ENCODE data around the gene ORC3.
A peak's percentile ranks its signal among the peaks of the same experiment; 100 is the strongest.

The ORC3 gene

DNA sequence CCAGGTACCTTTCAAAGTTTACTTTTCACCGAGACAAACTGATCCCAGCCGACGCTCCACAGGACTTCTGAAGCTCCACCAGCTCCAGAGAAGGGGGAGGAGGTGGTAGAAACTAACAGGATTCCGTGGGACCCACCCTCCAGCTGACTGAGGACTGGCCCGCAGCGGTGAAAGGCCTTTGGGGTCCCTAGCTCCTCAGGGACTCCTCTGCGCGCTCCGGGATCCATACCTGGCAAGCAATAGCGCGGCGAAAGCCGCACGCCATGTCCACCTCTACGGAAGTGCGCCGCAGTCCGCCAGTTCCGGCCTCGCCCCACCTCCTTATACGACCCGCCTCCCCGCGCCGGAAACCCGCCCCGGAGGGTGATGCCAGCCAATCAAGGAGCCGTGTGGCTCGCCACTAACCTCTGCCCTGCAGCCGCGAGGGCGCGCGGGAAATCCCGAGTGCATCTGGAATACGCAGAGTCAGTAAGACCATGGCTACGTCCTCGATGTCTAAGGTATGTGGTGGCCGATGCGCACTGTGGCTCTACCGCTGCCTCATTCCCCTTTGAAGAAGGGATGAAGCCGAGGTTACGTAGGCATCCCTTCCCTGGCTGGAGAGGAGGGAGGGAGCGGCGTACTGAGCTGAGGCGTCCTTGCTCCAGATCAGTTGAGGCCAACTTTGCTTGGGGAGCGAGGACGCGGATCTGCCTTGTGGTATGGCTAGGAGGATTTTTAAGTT is at the start of gene ORC3, which contains the start of gene RARS2 (continued):
- TF ChIP-seq, protein P1, sequence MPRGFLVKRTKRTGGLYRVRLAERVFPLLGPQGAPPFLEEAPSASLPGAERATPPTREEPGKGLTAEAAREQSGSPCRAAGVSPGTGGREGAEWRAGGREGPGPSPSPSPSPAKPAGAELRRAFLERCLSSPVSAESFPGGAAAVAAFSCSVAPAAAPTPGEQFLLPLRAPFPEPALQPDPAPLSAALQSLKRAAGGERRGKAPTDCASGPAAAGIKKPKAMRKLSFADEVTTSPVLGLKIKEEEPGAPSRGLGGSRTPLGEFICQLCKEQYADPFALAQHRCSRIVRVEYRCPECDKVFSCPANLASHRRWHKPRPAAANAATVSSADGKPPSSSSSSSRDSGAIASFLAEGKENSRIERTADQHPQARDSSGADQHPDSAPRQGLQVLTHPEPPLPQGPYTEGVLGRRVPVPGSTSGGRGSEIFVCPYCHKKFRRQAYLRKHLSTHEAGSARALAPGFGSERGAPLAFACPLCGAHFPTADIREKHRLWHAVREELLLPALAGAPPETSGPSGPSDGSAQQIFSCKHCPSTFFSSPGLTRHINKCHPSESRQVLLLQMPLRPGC (tag by site-specific recombination; IDR thresholded peaks at IDR 0.05), result peak; percentile 24; the same call in 1 of the 2 replicates
- TF ChIP-seq, protein P2, sequence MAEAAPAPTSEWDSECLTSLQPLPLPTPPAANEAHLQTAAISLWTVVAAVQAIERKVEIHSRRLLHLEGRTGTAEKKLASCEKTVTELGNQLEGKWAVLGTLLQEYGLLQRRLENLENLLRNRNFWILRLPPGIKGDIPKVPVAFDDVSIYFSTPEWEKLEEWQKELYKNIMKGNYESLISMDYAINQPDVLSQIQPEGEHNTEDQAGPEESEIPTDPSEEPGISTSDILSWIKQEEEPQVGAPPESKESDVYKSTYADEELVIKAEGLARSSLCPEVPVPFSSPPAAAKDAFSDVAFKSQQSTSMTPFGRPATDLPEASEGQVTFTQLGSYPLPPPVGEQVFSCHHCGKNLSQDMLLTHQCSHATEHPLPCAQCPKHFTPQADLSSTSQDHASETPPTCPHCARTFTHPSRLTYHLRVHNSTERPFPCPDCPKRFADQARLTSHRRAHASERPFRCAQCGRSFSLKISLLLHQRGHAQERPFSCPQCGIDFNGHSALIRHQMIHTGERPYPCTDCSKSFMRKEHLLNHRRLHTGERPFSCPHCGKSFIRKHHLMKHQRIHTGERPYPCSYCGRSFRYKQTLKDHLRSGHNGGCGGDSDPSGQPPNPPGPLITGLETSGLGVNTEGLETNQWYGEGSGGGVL (tag by site-specific recombination; IDR thresholded peaks at IDR 0.05), result no peak
- TF ChIP-seq, protein P3, sequence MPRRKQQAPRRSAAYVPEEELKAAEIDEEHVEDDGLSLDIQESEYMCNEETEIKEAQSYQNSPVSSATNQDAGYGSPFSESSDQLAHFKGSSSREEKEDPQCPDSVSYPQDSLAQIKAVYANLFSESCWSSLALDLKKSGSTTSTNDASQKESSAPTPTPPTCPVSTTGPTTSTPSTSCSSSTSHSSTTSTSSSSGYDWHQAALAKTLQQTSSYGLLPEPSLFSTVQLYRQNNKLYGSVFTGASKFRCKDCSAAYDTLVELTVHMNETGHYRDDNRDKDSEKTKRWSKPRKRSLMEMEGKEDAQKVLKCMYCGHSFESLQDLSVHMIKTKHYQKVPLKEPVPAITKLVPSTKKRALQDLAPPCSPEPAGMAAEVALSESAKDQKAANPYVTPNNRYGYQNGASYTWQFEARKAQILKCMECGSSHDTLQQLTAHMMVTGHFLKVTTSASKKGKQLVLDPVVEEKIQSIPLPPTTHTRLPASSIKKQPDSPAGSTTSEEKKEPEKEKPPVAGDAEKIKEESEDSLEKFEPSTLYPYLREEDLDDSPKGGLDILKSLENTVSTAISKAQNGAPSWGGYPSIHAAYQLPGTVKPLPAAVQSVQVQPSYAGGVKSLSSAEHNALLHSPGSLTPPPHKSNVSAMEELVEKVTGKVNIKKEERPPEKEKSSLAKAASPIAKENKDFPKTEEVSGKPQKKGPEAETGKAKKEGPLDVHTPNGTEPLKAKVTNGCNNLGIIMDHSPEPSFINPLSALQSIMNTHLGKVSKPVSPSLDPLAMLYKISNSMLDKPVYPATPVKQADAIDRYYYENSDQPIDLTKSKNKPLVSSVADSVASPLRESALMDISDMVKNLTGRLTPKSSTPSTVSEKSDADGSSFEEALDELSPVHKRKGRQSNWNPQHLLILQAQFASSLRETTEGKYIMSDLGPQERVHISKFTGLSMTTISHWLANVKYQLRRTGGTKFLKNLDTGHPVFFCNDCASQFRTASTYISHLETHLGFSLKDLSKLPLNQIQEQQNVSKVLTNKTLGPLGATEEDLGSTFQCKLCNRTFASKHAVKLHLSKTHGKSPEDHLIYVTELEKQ (tag by site-specific recombination; IDR thresholded peaks at IDR 0.05; ENCODE audit: borderline replicate concordance), result no peak
- no peak for TF ChIP-seq ZNF19 (tag by site-specific recombination; IDR thresholded peaks at IDR 0.05; ENCODE audit: low read depth)
- TF ChIP-seq, protein P4, sequence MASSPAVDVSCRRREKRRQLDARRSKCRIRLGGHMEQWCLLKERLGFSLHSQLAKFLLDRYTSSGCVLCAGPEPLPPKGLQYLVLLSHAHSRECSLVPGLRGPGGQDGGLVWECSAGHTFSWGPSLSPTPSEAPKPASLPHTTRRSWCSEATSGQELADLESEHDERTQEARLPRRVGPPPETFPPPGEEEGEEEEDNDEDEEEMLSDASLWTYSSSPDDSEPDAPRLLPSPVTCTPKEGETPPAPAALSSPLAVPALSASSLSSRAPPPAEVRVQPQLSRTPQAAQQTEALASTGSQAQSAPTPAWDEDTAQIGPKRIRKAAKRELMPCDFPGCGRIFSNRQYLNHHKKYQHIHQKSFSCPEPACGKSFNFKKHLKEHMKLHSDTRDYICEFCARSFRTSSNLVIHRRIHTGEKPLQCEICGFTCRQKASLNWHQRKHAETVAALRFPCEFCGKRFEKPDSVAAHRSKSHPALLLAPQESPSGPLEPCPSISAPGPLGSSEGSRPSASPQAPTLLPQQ (tag by site-specific recombination; IDR thresholded peaks at IDR 0.05), result peak; percentile 82; the same call in 1 of the 2 replicates
- TF ChIP-seq REPIN1 (tag by site-specific recombination; IDR thresholded peaks at IDR 0.05; ENCODE audit: low read depth), result no peak
- no peak for TF ChIP-seq FEZF1 (tag by site-specific recombination; IDR thresholded peaks at IDR 0.05)
- TF ChIP-seq ZFP37 (tag by site-specific recombination; IDR thresholded peaks at IDR 0.05), result peak; percentile 87
- no peak for TF ChIP-seq ZNF248 (tag by site-specific recombination; IDR thresholded peaks at IDR 0.05)
- TF ChIP-seq ZNF670 (tag by site-specific recombination; IDR thresholded peaks at IDR 0.05; ENCODE audit: low read depth), result no peak
- TF ChIP-seq SCRT2 (tag by site-specific recombination; IDR thresholded peaks at IDR 0.05), result no peak
- TF ChIP-seq ZNF792 (tag by site-specific recombination; IDR thresholded peaks at IDR 0.05), result no peak
- no peak for TF ChIP-seq HOXD13 (CRISPR knock-in tag; IDR thresholded peaks at IDR 0.05; ENCODE audit: borderline replicate concordance)
- TF ChIP-seq ZNF621 (tag by site-specific recombination; IDR thresholded peaks at IDR 0.05), result no peak
- TF ChIP-seq, protein P5, sequence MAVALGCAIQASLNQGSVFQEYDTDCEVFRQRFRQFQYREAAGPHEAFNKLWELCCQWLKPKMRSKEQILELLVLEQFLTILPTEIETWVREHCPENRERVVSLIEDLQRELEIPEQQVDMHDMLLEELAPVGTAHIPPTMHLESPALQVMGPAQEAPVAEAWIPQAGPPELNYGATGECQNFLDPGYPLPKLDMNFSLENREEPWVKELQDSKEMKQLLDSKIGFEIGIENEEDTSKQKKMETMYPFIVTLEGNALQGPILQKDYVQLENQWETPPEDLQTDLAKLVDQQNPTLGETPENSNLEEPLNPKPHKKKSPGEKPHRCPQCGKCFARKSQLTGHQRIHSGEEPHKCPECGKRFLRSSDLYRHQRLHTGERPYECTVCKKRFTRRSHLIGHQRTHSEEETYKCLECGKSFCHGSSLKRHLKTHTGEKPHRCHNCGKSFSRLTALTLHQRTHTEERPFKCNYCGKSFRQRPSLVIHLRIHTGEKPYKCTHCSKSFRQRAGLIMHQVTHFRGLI (tag by site-specific recombination; IDR thresholded peaks at IDR 0.05), result 0 out of 2 replicates have a peak, but pooled peaks have one; percentile 22
- peak; percentile 63 for TF ChIP-seq ZNF366 (tag by site-specific recombination; conservative IDR thresholded peaks at IDR 0.05)
- no peak for TF ChIP-seq GFI1B (tag by site-specific recombination; IDR thresholded peaks at IDR 0.05)
- no peak for TF ChIP-seq ZNF175 (tag by site-specific recombination; IDR thresholded peaks at IDR 0.05)
- TF ChIP-seq, protein P6, sequence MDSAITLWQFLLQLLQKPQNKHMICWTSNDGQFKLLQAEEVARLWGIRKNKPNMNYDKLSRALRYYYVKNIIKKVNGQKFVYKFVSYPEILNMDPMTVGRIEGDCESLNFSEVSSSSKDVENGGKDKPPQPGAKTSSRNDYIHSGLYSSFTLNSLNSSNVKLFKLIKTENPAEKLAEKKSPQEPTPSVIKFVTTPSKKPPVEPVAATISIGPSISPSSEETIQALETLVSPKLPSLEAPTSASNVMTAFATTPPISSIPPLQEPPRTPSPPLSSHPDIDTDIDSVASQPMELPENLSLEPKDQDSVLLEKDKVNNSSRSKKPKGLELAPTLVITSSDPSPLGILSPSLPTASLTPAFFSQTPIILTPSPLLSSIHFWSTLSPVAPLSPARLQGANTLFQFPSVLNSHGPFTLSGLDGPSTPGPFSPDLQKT (IDR thresholded peaks at IDR 0.05; ENCODE audit: borderline replicate concordance, low read depth, low read length), result no peak
- no peak for TF ChIP-seq ZNF121 (tag by site-specific recombination; IDR thresholded peaks at IDR 0.05)
- TF ChIP-seq ZNF335 (tag by site-specific recombination; conservative IDR thresholded peaks at IDR 0.05), result peak; percentile 69
- peak; percentile 74 for TF ChIP-seq KLF9 (tag by site-specific recombination; IDR thresholded peaks at IDR 0.05; ENCODE audit: low read depth)
- TF ChIP-seq ZNF660 (tag by site-specific recombination; IDR thresholded peaks at IDR 0.05), result peak; percentile 29; the same call in 1 of the 2 replicates
- TF ChIP-seq, protein P7, sequence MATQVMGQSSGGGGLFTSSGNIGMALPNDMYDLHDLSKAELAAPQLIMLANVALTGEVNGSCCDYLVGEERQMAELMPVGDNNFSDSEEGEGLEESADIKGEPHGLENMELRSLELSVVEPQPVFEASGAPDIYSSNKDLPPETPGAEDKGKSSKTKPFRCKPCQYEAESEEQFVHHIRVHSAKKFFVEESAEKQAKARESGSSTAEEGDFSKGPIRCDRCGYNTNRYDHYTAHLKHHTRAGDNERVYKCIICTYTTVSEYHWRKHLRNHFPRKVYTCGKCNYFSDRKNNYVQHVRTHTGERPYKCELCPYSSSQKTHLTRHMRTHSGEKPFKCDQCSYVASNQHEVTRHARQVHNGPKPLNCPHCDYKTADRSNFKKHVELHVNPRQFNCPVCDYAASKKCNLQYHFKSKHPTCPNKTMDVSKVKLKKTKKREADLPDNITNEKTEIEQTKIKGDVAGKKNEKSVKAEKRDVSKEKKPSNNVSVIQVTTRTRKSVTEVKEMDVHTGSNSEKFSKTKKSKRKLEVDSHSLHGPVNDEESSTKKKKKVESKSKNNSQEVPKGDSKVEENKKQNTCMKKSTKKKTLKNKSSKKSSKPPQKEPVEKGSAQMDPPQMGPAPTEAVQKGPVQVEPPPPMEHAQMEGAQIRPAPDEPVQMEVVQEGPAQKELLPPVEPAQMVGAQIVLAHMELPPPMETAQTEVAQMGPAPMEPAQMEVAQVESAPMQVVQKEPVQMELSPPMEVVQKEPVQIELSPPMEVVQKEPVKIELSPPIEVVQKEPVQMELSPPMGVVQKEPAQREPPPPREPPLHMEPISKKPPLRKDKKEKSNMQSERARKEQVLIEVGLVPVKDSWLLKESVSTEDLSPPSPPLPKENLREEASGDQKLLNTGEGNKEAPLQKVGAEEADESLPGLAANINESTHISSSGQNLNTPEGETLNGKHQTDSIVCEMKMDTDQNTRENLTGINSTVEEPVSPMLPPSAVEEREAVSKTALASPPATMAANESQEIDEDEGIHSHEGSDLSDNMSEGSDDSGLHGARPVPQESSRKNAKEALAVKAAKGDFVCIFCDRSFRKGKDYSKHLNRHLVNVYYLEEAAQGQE (tag by site-specific recombination; IDR thresholded peaks at IDR 0.05), result peak; percentile 34; the same call in 1 of the 2 replicates
- no peak for TF ChIP-seq EGR2 (tag by site-specific recombination; IDR thresholded peaks at IDR 0.05; ENCODE audit: low read depth)
